ENCODE measurements around the gene RBM12. TPM values are rescaled to one million over a fixed set of nuclear protein-coding genes. Genes with fewer than 3 reads are reported as not detected.

The RBM12 gene
- total RNA-seq, 1 donor from 2014 or later, result 63.8 TPM

GRCh38 chr20:35651958-35652357 lies 12.7 kb downstream of the RBM12 start:
- H3K4me1 Mint-ChIP-seq (ENCODE audit: low read depth), result peaks cover 25% of the 10 kb centered on the region
- no peaks in the 10 kb centered on the region for H3K36me3 Mint-ChIP-seq (ENCODE audit: low read depth)
- no peak overlapping the region for H3K27ac Mint-ChIP-seq (ENCODE audit: unreplicated experiment)
- no peak overlapping the region for H3K4me3 Mint-ChIP-seq (ENCODE audit: unreplicated experiment)
- H3K9me3 Mint-ChIP-seq (ENCODE audit: low read depth), result no peaks in the 10 kb centered on the region
- no peak for DNase-seq (ENCODE audit: low spot score)
- TF ChIP-seq CTCF (IDR thresholded peaks at IDR 0.05), result no peak
- no peaks in the 10 kb centered on the region for H3K27me3 Mint-ChIP-seq (ENCODE audit: low read depth)

DNA sequence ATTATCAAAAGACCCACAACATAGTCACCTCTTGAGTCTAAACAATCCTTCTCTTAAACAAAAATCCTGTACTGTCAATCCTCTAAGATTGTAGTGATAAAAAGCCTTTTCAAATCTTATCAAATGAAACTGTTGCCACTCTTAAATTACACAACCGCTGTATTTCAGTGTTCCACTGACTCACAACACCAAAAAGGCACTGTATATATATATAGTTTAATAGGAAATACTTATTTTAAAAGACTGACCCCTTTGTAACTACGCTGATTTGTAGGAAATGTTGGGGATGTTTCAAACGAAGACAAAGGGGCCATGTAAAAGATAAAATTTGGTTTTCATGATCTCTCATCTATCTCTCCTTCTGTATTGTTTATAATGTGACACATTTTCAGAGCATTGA lies 14.1 kb downstream of the RBM12 start:
- H3K27ac Mint-ChIP-seq (ENCODE audit: unreplicated experiment), result no peak overlapping the region
- no peak for TF ChIP-seq CTCF (IDR thresholded peaks at IDR 0.05)
- no peaks in the 10 kb centered on the region for H3K36me3 Mint-ChIP-seq (ENCODE audit: low read depth)
- H3K4me3 Mint-ChIP-seq (ENCODE audit: unreplicated experiment), result no peak overlapping the region
- no peaks in the 10 kb centered on the region for H3K9me3 Mint-ChIP-seq (ENCODE audit: low read depth)
- DNase-seq (ENCODE audit: low spot score), result no peak
- no peaks in the 10 kb centered on the region for H3K27me3 Mint-ChIP-seq (ENCODE audit: low read depth)
- H3K4me1 Mint-ChIP-seq (ENCODE audit: low read depth), result peaks cover 25% of the 10 kb centered on the region

GRCh38 chr20:35648836-35649235 lies 15.9 kb downstream of the RBM12 start:
- no peaks in the 10 kb centered on the region for H3K36me3 Mint-ChIP-seq (ENCODE audit: low read depth)
- no peak overlapping the region for H3K4me3 Mint-ChIP-seq (ENCODE audit: unreplicated experiment)
- H3K27me3 Mint-ChIP-seq (ENCODE audit: low read depth), result no peaks in the 10 kb centered on the region
- TF ChIP-seq CTCF (IDR thresholded peaks at IDR 0.05), result no peak
- H3K27ac Mint-ChIP-seq (ENCODE audit: unreplicated experiment), result no peak overlapping the region
- no peak for DNase-seq (ENCODE audit: low spot score)
- H3K9me3 Mint-ChIP-seq (ENCODE audit: low read depth), result no peaks in the 10 kb centered on the region
- peaks cover 25% of the 10 kb centered on the region for H3K4me1 Mint-ChIP-seq (ENCODE audit: low read depth)

- H3K27ac Mint-ChIP-seq (ENCODE audit: unreplicated experiment), result no peak overlapping the region
- H3K9me3 Mint-ChIP-seq (ENCODE audit: low read depth), result no peaks in the 10 kb centered on the region
- H3K4me3 Mint-ChIP-seq (ENCODE audit: unreplicated experiment), result no peak overlapping the region
- DNase-seq (ENCODE audit: low spot score), result no peak
- H3K36me3 Mint-ChIP-seq (ENCODE audit: low read depth), result no peaks in the 10 kb centered on the region
- H3K4me1 Mint-ChIP-seq (ENCODE audit: low read depth), result peaks cover 14% of the 10 kb centered on the region
- no peak for TF ChIP-seq CTCF (IDR thresholded peaks at IDR 0.05)
- no peaks in the 10 kb centered on the region for H3K27me3 Mint-ChIP-seq (ENCODE audit: low read depth)
Measured at GRCh38 chr20:35644806-35645205, 19.9 kb downstream of the RBM12 start.

GRCh38 chr20:35643045-35643444 lies 21.7 kb downstream of the RBM12 start:
- no peak overlapping the region for H3K27ac Mint-ChIP-seq (ENCODE audit: unreplicated experiment)
- DNase-seq (ENCODE audit: low spot score), result no peak
- no peaks in the 10 kb centered on the region for H3K36me3 Mint-ChIP-seq (ENCODE audit: low read depth)
- H3K4me3 Mint-ChIP-seq (ENCODE audit: unreplicated experiment), result no peak overlapping the region
- H3K27me3 Mint-ChIP-seq (ENCODE audit: low read depth), result no peaks in the 10 kb centered on the region
- H3K4me1 Mint-ChIP-seq (ENCODE audit: low read depth), result peaks cover 6% of the 10 kb centered on the region
- TF ChIP-seq CTCF (IDR thresholded peaks at IDR 0.05), result no peak
- H3K9me3 Mint-ChIP-seq (ENCODE audit: low read depth), result no peaks in the 10 kb centered on the region

Measured in chondrocyte (in vitro differentiated cells).